ENCODE results near the gene IGFBP2.

The IGFBP2 gene

DNA sequence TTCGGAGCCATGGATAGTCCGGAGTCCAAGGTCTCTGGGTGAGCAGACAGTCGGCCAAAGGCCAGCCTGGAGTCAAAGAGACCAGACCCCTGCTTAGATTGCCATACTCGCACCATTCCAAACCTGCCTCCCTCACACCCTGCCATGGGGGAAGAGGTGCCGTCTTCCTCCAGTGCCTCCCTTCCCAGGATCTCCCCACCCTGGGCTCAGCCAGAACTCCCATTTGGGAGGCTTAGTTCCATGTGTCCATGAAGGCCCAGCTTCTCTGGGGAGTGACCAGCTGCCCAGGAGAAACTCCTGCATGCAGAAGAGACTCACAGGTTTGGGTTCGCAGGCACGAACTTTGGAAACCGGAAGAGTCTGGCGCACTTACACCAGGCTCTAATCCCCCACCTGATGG, 40.4 kb downstream of the IGFBP2 start:
- DNase-seq (ENCODE audit: low read depth): no peak
- TF ChIP-seq CTCF (IDR thresholded peaks at IDR 0.05; ENCODE audit: insufficient read depth, low read depth, low read length, missing control alignments): no peak
- no peak overlapping the region for H3K4me3 ChIP-seq (ENCODE audit: low read depth, low read length)

- H3K4me3 ChIP-seq (ENCODE audit: low read depth, low read length): no peak overlapping the region
- DNase-seq (ENCODE audit: low read depth): no peak
- no peak for TF ChIP-seq CTCF (IDR thresholded peaks at IDR 0.05; ENCODE audit: insufficient read depth, low read depth, low read length, missing control alignments)
Measured at GRCh38 chr2:216674376-216674775, 41.2 kb downstream of the IGFBP2 start.

DNA sequence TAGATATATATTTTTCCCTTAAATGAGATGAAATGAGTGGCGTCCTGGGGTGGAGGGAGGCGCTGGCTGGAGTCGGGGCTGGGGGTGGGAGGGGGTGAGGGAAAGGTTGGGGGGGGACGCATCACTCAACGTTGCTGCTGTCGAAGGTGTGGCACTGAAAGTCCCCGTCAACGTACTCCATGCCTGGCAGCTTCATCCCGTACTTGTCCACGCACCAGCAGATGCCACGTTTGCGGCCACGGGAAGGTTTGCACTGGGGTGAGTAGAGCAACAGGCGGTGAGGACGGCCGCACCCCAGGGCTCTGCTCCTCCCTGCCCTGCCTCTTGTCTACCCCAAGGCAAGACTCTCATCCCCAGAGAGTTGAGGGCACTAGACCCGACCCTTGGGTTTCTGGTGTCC, 43.4 kb downstream of the IGFBP2 start:
- DNase-seq (ENCODE audit: low read depth): no peak
- no peak for TF ChIP-seq CTCF (IDR thresholded peaks at IDR 0.05; ENCODE audit: insufficient read depth, low read depth, low read length, missing control alignments)
- no peak overlapping the region for H3K4me3 ChIP-seq (ENCODE audit: low read depth, low read length)

DNA sequence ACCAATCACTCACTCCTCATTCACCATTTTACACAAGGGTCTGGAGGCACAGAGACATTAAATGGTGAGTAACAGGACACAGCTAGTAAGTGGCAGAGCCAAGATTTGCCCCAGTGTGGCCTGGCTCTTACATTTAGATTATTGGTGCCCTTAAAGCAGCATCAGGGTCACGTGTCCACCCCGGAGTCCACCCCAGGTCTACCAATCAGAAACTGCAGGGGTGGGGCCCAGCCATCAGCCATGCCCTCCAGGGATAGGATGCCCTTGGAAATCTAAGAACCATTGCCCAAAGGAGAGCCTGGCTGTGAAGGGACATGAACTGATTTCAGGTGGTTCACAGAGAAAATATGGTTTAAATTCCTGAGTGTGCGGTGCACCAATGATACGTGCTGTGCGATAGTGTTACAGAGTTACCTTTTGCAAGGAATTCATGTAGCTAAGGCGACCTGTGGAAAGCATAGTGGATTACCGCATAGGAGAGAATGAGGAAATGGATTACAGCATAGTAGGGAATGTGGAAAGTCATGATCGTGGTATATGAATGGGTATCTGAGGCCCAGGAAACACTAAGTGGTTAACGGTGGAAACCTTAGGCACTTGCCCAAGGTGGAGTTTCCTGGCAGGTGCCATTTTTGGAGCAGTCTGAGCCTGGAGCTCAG, 44.3 kb downstream of the IGFBP2 start:
- TF ChIP-seq CTCF (IDR thresholded peaks at IDR 0.05; ENCODE audit: insufficient read depth, low read depth, low read length, missing control alignments): no peak
- H3K4me3 ChIP-seq (ENCODE audit: low read depth, low read length): no peak overlapping the region
- no peak for DNase-seq (ENCODE audit: low read depth)

DNA sequence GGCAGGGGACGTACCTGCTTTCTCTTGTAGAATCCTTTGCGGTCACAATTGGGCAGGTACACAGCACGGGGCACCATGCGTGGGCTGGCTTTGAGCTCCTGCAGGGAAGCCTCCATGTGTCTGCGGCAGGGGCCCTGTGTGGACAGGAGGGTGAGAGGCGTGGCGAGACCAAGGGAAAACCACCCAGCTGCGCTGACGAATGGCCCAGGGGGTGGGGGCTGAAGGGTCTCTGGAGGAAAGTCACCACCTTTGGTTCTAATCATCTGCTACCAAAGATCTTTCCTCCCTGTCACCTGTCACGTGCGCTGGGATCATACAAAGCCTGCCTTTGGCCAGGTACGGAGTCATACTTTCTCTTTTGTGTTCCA, 44.9 kb downstream of the IGFBP2 start:
- no peak overlapping the region for H3K4me3 ChIP-seq (ENCODE audit: low read depth, low read length)
- no peak for TF ChIP-seq CTCF (IDR thresholded peaks at IDR 0.05; ENCODE audit: insufficient read depth, low read depth, low read length, missing control alignments)
- DNase-seq (ENCODE audit: low read depth): no peak

- TF ChIP-seq CTCF (IDR thresholded peaks at IDR 0.05; ENCODE audit: insufficient read depth, low read depth, low read length, missing control alignments): no peak
- no peak overlapping the region for H3K4me3 ChIP-seq (ENCODE audit: low read depth, low read length)
- no peak for DNase-seq (ENCODE audit: low read depth)
Measured at GRCh38 chr2:216678813-216679657, 45.8 kb downstream of the IGFBP2 start.
